GM19467 (cell line): ENCODE measurements around the gene VSX1.
A peak's percentile ranks its signal among the peaks of the same experiment; 100 is the strongest.

Experiments
- ATAC-seq: cut with Tn5 transposase; IDR thresholded peaks from one replicate; pipeline ENCODE4 v1.9.1; 2021; ENCODE audit warnings: mild to moderate bottlenecking, moderate library complexity; ENCODE audit not compliant: unreplicated experiment

The VSX1 gene

DNA sequence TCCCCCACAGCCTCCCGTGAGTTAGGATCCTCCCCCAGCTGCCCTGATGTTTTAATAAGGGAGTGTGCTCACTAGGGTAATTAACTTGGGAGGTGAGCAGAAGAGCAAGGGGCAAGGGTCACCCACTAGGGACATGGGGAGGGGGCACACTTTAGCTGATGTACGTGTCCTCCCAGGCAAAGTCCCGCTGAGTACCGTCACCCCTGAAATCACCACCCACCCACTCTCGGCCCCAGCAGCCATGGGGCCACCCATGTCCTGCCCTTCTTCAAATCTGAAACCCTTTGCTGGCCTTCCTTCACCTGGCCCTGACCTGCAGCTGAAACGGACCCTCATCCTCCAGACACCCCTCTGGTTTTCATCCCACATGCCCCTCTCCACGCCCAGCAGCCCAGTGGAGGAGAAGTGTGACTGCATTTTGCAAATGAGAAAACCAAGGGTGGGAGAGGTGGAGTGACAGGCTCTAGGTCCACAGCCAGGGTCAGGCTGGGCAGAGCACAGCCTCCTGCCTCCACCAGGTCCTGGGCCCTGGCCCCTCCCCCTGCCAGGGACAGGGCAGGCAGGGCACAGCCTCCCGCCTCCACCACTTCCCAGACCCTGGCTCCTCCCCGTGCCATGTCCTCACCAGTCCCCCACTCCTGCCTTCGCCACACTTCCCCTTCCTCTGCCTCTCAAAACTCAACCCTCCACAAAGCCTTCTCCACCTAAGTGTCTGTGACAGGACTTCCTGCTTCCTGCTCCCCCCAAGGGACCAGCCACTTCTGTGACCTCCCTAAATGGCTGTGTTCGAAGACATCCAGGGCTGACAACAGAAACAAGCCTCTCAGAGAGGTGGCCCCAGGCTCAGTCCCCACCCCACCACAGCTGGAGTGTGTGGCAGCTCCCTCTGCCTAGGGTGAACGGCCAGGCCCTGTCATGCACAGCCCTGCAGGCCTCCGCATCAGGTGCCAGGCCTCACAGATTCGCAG lies 39.1 kb downstream of the VSX1 start:
- peak; percentile 81 for ATAC-seq

GRCh38 chr20:25041813-25042530 lies 40.0 kb downstream of the VSX1 start:
- ATAC-seq = no peak

GRCh38 chr20:25040438-25040831 lies 41.5 kb downstream of the VSX1 start:
- no peak for ATAC-seq

DNA sequence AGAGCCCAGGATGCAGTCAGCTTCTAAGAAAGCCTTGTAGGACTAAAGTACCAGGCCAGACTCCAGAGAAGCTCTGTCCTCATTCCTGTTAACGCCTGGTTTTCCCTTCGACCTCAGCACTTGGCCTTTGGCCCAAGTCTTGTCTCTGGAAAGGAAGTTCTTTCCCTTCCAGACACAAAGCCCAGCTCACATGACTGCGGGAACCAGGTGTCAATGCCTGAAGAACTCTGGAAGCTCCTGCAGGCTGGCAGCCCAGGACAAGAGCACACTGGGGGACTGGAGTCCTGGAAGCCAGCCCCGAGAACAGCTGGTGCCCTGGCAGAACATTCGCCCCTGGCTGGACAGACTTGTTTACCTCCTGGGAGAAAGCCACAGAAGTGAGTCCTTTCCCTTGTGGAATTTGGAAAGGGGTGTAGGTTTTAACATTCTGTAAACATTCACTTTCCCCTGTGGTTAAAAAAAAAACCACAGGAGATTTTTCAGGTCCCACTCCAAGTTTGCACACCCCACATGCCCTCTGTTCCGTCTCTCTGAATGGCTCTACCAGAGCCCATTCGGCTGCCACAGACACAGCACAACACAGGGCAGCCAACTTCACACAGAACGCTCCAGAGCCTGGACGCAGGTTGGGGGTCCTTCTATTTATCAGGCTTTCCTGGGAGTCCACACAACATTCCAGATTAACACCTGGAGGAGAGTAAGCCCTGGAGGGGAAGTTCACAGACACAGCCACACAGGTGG lies 42.1 kb downstream of the VSX1 start:
- no peak for ATAC-seq

GRCh38 chr20:25038591-25039015 lies 43.3 kb downstream of the VSX1 start:
- ATAC-seq = no peak

GRCh38 chr20:25038103-25038410 lies 43.9 kb downstream of the VSX1 start:
- no peak for ATAC-seq

DNA sequence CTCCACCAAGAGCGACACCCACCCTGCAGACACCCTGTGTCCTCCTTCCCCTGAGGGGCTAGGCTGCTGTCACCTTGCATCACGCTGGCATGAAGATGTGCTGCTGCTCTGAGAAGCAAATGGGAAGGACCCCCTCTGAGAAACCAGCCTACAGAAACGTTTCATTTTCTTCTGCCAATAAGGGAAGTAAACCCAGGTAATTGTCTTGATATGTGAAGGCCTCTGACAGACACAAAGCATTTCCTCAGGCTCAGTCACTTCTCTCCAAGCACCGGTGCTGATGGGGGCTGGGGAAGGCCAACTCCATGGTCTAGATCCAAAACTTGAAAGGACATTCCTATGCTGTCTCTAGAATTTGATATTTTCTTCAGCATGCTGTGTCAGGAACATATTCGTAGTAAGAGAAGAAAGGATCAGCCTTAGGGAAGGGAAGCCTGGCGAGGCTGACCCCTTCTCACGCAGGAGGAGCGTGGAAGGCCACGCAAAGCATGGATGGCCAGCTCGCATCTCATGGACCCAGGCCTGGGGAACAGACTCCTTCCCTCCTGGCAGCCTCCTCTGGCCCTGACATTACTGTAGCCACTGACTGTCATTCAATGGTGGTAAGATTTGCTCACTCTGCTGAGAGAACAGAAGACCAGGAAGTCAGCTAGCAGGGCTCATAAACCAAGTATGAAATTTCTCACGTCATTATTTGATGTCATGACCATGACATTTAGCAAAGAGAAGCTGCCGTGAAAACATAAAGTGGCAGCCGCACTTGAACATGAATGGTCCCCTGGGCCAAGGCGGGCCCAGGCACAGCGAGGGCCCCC lies 44.4 kb downstream of the VSX1 start:
- no peak for ATAC-seq

- ATAC-seq = no peak
Observed at GRCh38 chr20:25036331-25036936, 45.5 kb downstream of the VSX1 start.

DNA sequence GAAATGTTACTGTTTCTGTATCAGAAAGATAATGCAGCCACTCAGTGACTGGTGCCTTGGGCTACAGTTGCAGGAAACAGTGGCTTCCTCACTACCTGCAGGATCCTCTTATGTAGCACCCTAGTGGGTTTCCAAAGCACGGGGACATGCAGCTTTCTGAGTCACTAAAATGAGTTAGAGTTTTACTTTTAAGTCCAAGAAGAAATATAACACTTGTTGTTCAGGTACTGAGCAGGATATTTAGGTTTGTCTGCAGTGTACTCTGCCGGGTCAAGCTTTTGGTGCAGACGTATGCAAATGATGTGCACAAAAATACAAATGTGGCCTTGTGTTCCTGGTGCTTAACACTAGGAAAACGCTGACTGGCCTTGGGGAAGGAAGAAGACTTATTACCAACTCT lies 46.0 kb downstream of the VSX1 start:
- no peak for ATAC-seq

- ATAC-seq = no peak
Observed at GRCh38 chr20:25033924-25034300, 48.0 kb downstream of the VSX1 start.

GRCh38 chr20:25033265-25033923 lies 48.5 kb downstream of the VSX1 start:
- ATAC-seq = no peak

GRCh38 chr20:25032478-25033264 lies 49.3 kb downstream of the VSX1 start:
- ATAC-seq = no peak

- ATAC-seq = no peak
Observed at GRCh38 chr20:25032065-25032477, 49.9 kb downstream of the VSX1 start.

DNA sequence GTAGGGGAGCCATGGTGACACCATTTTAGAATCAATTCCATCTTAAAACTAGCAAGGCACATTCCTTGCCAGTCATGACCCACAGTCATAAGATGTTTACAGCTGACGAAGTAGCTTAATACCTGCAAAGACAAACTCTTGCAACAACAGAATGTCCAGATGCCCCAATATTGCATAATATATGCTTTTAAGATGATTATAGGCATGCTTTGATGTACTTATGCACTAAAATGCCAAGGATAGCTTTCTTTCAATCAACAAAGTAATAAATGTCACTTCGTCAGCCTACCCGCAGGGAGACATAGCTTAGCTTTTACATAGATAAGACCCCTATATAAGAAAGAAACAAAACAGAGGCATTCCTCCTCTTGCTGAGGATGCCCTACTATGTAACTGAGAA lies 50.7 kb downstream of the VSX1 start:
- no peak for ATAC-seq

GRCh38 chr20:25030649-25031207 lies 51.2 kb downstream of the VSX1 start:
- ATAC-seq = no peak

GRCh38 chr20:25030007-25030648 lies 51.8 kb downstream of the VSX1 start:
- no peak for ATAC-seq

DNA sequence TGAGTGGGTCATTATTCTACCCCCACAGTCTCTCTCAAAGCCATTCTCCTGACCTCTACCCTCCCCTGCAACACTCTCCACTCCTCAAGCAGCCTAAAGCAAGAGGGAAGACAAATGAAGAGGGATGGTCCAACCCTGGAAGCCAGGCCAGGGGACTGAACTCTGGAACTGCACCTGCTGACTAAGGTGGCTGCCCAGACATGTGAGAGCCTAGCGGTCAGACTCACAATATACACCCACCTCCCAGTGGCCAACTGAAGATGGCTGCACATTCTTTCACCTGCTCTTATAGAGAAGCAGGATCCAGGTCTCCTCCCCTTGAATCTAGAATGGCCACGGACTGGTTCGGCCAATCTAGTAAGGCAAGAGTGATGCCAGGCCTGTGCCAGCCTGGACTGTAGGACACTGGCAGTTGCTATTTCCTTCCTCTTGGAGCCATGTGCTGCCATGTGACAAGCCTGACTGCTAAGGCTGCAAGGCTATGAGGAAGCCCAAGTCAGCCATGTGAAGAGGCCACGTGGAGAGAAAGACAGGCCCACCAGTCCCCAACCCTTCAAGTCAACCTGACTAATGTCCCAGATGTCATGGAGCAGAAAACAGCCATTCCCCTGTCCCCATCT lies 55.8 kb downstream of the VSX1 start:
- ATAC-seq = no peak
